ENCODE results near the gene RPRD1B.
"Not testable (repeated sequence)": the region's sequence is repeated elsewhere in the genome, so short reads cannot be mapped to it uniquely, and the experiment has no call there.

The RPRD1B gene

GRCh38 chr20:38001173-38001875, 32.2 kb upstream of the RPRD1B start:
- peak; percentile 33 for DNase-seq (ENCODE audit: low read depth)

- no peak for DNase-seq (ENCODE audit: low read depth)
Measured at GRCh38 chr20:38001981-38002380, 31.6 kb upstream of the RPRD1B start.

GRCh38 chr20:38002422-38002821, 31.1 kb upstream of the RPRD1B start:
- DNase-seq (ENCODE audit: low read depth): no peak

- DNase-seq (ENCODE audit: low read depth): no peak
Measured at GRCh38 chr20:38004416-38004815, 29.1 kb upstream of the RPRD1B start.

- DNase-seq (ENCODE audit: low read depth): no peak
Measured at GRCh38 chr20:38005903-38006302, 27.6 kb upstream of the RPRD1B start.

GRCh38 chr20:38007526-38007925, 26.0 kb upstream of the RPRD1B start:
- DNase-seq (ENCODE audit: low read depth): no peak

GRCh38 chr20:38008233-38008944, 25.2 kb upstream of the RPRD1B start:
- no peak for DNase-seq (ENCODE audit: low read depth)

GRCh38 chr20:38009416-38009815, 24.1 kb upstream of the RPRD1B start:
- not testable (repeated sequence) for DNase-seq (ENCODE audit: low read depth)

GRCh38 chr20:38011696-38012095, 21.9 kb upstream of the RPRD1B start:
- no peak for DNase-seq (ENCODE audit: low read depth)

- DNase-seq (ENCODE audit: low read depth): no peak
Measured at GRCh38 chr20:38012332-38012731, 21.2 kb upstream of the RPRD1B start.

GRCh38 chr20:38013887-38014286, 19.7 kb upstream of the RPRD1B start:
- no peak for DNase-seq (ENCODE audit: low read depth)

- DNase-seq (ENCODE audit: low read depth): no peak
Measured at GRCh38 chr20:38017959-38018358, 15.6 kb upstream of the RPRD1B start.

- no peak for DNase-seq (ENCODE audit: low read depth)
Measured at GRCh38 chr20:38018385-38018784, 15.2 kb upstream of the RPRD1B start.

- DNase-seq (ENCODE audit: low read depth): no peak
Measured at GRCh38 chr20:38021087-38021772, 12.3 kb upstream of the RPRD1B start.

GRCh38 chr20:38023181-38024001, 10.2 kb upstream of the RPRD1B start:
- DNase-seq (ENCODE audit: low read depth): no peak

- no peak for DNase-seq (ENCODE audit: low read depth)
Measured at GRCh38 chr20:38024496-38024895, 9.1 kb upstream of the RPRD1B start.

GRCh38 chr20:38029453-38029852, 4.1 kb upstream of the RPRD1B start:
- DNase-seq (ENCODE audit: low read depth): no peak

GRCh38 chr20:38031957-38032356, 1.6 kb upstream of the RPRD1B start:
- no peak for DNase-seq (ENCODE audit: low read depth)

- no peak for DNase-seq (ENCODE audit: low read depth)
Measured at GRCh38 chr20:38032585-38033329, 789 bp upstream of the RPRD1B start.

GRCh38 chr20:38034108-38034649, 633 bp downstream of the RPRD1B start:
- no peak for DNase-seq (ENCODE audit: low read depth)

- no peak for DNase-seq (ENCODE audit: low read depth)
Measured at GRCh38 chr20:38034961-38035360, 1.4 kb downstream of the RPRD1B start.
